Measurements from ENCODE around the gene MYOZ1. TPM values are rescaled to one million over a fixed set of nuclear protein-coding genes. Genes with fewer than 3 reads are reported as not detected.

MYOZ1 gene
- total and polyA plus RNA-seq, 9 donors: 0.25 to 6.1 (median 1.1) TPM; not detected in 1

DNA sequence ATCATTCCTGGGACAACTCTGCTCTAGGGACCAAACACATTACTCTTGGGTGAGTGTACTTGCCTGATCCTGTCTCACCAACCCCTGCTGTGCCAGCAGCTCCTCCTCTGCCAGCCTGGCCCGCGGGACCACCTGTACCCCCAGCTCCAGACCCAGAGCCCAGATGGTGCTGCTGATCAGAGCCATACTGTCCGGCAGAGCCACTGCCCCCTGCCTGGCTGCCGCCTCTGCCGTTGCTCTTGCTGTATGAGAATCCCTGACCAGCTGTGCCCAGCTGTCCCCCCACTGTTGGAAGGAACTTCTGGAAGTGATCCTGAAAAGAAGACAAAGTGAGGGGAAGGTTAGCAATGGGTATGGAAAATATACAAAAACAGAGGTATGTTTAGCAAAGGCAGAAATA is 6.9 kb downstream of the MYOZ1 start:
- 20 to 47% (median 21%) methylated on average over 5 of the region's 5 CpGs for WGBS, 3 donors
- TF ChIP-seq EP300 (IDR thresholded peaks at IDR 0.05): no peak
- no peak for TF ChIP-seq POLR2A (IDR thresholded peaks at IDR 0.05)
- TF ChIP-seq, protein P1, sequence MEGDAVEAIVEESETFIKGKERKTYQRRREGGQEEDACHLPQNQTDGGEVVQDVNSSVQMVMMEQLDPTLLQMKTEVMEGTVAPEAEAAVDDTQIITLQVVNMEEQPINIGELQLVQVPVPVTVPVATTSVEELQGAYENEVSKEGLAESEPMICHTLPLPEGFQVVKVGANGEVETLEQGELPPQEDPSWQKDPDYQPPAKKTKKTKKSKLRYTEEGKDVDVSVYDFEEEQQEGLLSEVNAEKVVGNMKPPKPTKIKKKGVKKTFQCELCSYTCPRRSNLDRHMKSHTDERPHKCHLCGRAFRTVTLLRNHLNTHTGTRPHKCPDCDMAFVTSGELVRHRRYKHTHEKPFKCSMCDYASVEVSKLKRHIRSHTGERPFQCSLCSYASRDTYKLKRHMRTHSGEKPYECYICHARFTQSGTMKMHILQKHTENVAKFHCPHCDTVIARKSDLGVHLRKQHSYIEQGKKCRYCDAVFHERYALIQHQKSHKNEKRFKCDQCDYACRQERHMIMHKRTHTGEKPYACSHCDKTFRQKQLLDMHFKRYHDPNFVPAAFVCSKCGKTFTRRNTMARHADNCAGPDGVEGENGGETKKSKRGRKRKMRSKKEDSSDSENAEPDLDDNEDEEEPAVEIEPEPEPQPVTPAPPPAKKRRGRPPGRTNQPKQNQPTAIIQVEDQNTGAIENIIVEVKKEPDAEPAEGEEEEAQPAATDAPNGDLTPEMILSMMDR (IDR thresholded peaks at IDR 0.05): no peak
- H3K36me3 ChIP-seq: no peaks in the 10 kb centered on the region
- intact Hi-C loops (cut with DNase I): loop anchor here in 1 of 4 donors (5.0 kb wide), 1 partner anchor 97 kb away; no protein-coding TSS in a partner anchor
- DNase-seq: no peak
- H3K27me3 ChIP-seq: no peaks in the 10 kb centered on the region
- H3K9me3 ChIP-seq: no peaks in the 10 kb centered on the region
- no peak overlapping the region for H3K4me3 ChIP-seq
- no peaks in the 10 kb centered on the region for H3K4me1 ChIP-seq (ENCODE audit: insufficient read depth)
- H3K27ac ChIP-seq: no peak overlapping the region

DNA sequence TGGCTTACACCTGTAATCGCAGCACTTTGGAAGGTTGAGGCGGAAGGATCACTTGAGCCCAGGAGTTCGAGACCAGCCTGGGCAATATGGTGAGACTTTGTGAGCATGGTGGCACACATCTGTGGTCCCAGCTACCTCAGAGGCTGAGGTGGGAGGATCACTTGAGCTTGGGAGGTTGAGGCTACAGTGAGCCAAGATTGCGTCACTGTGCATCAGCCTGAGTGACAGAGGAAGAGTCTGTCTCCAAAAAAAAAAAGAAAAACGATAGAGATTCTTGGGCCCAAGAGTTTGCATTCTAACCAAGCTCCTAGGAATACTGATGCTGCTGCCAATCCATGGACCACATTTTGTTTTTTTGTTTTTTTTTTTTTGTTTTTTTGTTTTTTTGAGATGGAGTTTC is 12.1 kb downstream of the MYOZ1 start:
- Histone ChIP-seq H3K4me1 (ENCODE audit: insufficient read depth) (peaks cover 2% of the 10 kb centered on the region), H3K36me3 (no peaks in the 10 kb centered on the region), H3K4me3 (no peak overlapping the region), H3K27ac (no peak overlapping the region), H3K27me3 (no peaks in the 10 kb centered on the region), H3K9me3 (no peaks in the 10 kb centered on the region)
- intact Hi-C loops (cut with DNase I): no loop called here
- DNase-seq: no peak
- TF ChIP-seq POLR2A (IDR thresholded peaks at IDR 0.05) (no peak), EP300 (IDR thresholded peaks at IDR 0.05) (no peak)
- TF ChIP-seq, protein P1 (IDR thresholded peaks at IDR 0.05): no peak
- 91 to 95% (median 92%) methylated on average over 5 of the region's 5 CpGs for WGBS, 3 donors

DNA sequence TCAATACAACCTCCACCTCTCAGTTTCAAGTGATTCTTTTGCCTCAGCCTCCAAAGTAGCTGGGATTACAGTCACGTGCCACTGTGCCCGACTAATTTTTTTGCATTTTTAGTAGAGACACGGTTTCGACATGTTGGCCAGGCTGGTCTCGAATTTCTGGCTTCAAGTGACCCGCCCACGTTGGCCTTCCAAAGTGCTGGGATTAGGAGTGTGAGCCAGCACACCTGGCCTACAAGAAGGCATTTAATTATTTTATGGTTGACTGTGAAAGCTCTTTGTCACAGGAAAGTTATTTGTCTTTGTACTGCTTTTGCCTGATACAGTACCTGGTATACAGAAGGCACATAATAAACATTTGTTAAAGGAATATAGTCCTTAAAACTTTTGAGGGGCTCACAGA is 12.9 kb downstream of the MYOZ1 start:
- H3K27ac ChIP-seq: no peak overlapping the region
- peaks cover 2% of the 10 kb centered on the region for H3K4me1 ChIP-seq (ENCODE audit: insufficient read depth)
- H3K4me3 ChIP-seq: no peak overlapping the region
- DNase-seq: no peak
- intact Hi-C loops (cut with DNase I): no loop called here
- no peaks in the 10 kb centered on the region for H3K36me3 ChIP-seq
- no peaks in the 10 kb centered on the region for H3K27me3 ChIP-seq
- WGBS, 3 donors: 54 to 58% (median 56%) methylated on average over 7 of the region's 7 CpGs
- no peaks in the 10 kb centered on the region for H3K9me3 ChIP-seq
- TF ChIP-seq EP300 (IDR thresholded peaks at IDR 0.05): no peak
- TF ChIP-seq POLR2A (IDR thresholded peaks at IDR 0.05): no peak
- TF ChIP-seq, protein P1 (IDR thresholded peaks at IDR 0.05): no peak

DNA sequence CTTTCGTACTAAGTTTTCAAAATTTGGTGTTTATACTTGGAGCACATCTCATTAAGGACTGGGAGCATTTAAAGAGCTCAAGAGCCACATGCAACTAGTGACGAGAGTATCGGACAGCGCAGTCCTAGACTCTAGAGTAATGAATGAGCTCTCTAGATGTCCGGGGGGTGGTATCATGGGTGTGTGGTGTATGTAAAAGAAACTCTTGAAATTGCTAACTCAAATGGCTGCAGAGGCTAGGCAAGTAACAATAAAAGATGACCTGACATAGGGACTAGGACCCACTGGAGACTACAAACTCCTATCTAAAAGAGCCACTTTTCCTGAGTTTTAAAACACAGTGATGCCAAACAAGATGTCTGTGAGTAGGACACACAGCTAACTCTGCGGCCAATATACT is 14.0 kb downstream of the MYOZ1 start:
- no peak for DNase-seq
- Histone ChIP-seq H3K4me1 (ENCODE audit: insufficient read depth) (peaks cover 2% of the 10 kb centered on the region), H3K36me3 (no peaks in the 10 kb centered on the region), H3K27me3 (no peaks in the 10 kb centered on the region), H3K27ac (no peak overlapping the region), H3K9me3 (no peaks in the 10 kb centered on the region), H3K4me3 (no peak overlapping the region)
- intact Hi-C loops (cut with DNase I): no loop called here
- 83 to 93% (median 87%) methylated on average over 6 of the region's 6 CpGs for WGBS, 3 donors
- TF ChIP-seq POLR2A (IDR thresholded peaks at IDR 0.05) (no peak), EP300 (IDR thresholded peaks at IDR 0.05) (no peak)
- TF ChIP-seq, protein P1 (IDR thresholded peaks at IDR 0.05): no peak
